ENCODE data around the gene PCDHGA5. TPM values are rescaled to one million over a fixed set of nuclear protein-coding genes. Genes with fewer than 3 reads are reported as not detected.

Gene PCDHGA5
- polyA plus RNA-seq, 1 donor (not counting 4 experiments of a cell fraction or from before 2014, with no cell fraction given), result 0.01 TPM

DNA sequence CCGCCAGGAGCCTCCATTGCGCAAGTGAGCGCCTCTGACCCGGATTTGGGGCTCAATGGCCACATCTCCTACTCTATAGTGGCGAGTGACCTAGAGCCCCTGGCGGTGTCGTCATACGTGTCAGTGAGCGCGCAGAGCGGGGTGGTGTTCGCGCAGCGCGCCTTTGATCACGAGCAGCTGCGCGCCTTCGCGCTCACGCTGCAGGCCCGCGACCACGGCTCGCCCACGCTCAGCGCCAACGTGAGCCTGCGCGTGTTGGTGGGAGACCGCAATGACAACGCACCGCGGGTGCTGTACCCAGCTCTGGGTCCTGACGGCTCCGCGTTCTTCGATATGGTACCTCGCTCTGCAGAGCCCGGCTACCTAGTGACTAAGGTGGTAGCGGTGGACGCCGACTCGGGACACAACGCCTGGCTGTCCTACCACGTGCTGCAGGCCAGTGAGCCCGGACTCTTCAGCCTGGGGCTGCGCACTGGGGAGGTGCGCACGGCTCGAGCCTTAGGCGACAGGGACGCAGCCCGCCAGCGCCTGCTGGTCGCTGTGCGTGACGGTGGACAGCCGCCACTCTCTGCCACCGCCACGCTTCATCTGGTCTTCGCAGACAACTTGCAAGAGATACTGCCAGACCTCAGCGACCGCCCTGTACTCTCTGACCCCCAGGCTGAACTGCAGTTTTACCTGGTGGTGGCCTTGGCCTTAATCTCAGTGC lies 45.8 kb downstream of the PCDHGA5 start:
- dilution Hi-C loops (cut with MboI; ENCODE audit: extremely low pct_ligation_motif_present, low sequenced_read_pairs), result no loop called here
- Histone ChIP-seq H3K4me3 (ENCODE audit: control insufficient read depth in 2 of 3, extremely low read depth in 1 of 3, insufficient read depth in 2 of 3, low read depth in 1 of 3, low read length in 3 of 3) (no peak overlapping the region), H3K9ac (ENCODE audit: control insufficient read depth, extremely low read depth, insufficient read depth, low read length) (no peak overlapping the region), H3K9me1 (ENCODE audit: control insufficient read depth, extremely low read depth, insufficient read depth, low read length) (no peaks in the 10 kb centered on the region), H3K79me2 (ENCODE audit: control insufficient read depth, insufficient read depth, low read length) (no peaks in the 10 kb centered on the region), H2AFZ (ENCODE audit: control insufficient read depth, low read length) (no peak overlapping the region), H3K27ac (ENCODE audit: control insufficient read depth, insufficient read depth, low read length) (no peak overlapping the region), H3K9me3 (ENCODE audit: control insufficient read depth, low read depth, low read length) (peaks cover 22% of the 10 kb centered on the region), H3K4me1 (ENCODE audit: control insufficient read depth, extremely low read depth, insufficient read depth, low read length) (peaks cover 5% of the 10 kb centered on the region), H3K27me3 (ENCODE audit: control insufficient read depth, extremely low read depth, insufficient read depth, low read length) (peaks cover 15% of the 10 kb centered on the region), H3K4me2 (ENCODE audit: control insufficient read depth, extremely low read depth, insufficient read depth, low read depth, low read length) (no peak overlapping the region), H4K20me1 (ENCODE audit: control insufficient read depth, extremely low read depth, insufficient read depth, low read length) (no peaks in the 10 kb centered on the region), H3K36me3 (ENCODE audit: control insufficient read depth in 2 of 2, extremely low read depth in 1 of 2, insufficient read depth in 2 of 2, low read length in 2 of 2) (no peaks in the 10 kb centered on the region)
- FAIRE-seq (no peak), DNase-seq (ENCODE audit: low read depth, low spot score) (no peak)
- TF ChIP-seq EZH2 (IDR thresholded peaks at IDR 0.05; ENCODE audit: low read length), result no peak
- TF ChIP-seq CTCF (optimal IDR thresholded peaks at IDR 0.05 in 1 of 3, IDR thresholded peaks at IDR 0.05 in 1 of 3, conservative IDR thresholded peaks at IDR 0.05 in 1 of 3; ENCODE audit: extremely low read depth in 1 of 3, insufficient read depth in 2 of 3, low read length in 3 of 3), result no peak

GRCh38 chr5:141411575-141411974 lies 47.6 kb downstream of the PCDHGA5 start:
- no peak for DNase-seq (ENCODE audit: low read depth, low spot score)

More at GRCh38 chr5:141411575-141411974, 47.6 kb downstream of the PCDHGA5 start:
- Histone ChIP-seq H3K9ac (ENCODE audit: control insufficient read depth, extremely low read depth, insufficient read depth, low read length) (no peak overlapping the region), H3K4me2 (ENCODE audit: control insufficient read depth, extremely low read depth, insufficient read depth, low read depth, low read length) (no peak overlapping the region), H3K9me1 (ENCODE audit: control insufficient read depth, extremely low read depth, insufficient read depth, low read length) (no peaks in the 10 kb centered on the region), H3K27me3 (ENCODE audit: control insufficient read depth, extremely low read depth, insufficient read depth, low read length) (peaks cover 15% of the 10 kb centered on the region), H3K4me3 (ENCODE audit: control insufficient read depth in 2 of 3, extremely low read depth in 1 of 3, insufficient read depth in 2 of 3, low read depth in 1 of 3, low read length in 3 of 3) (no peak overlapping the region), H2AFZ (ENCODE audit: control insufficient read depth, low read length) (no peak overlapping the region), H3K9me3 (ENCODE audit: control insufficient read depth, low read depth, low read length) (peaks cover 23% of the 10 kb centered on the region), H3K4me1 (ENCODE audit: control insufficient read depth, extremely low read depth, insufficient read depth, low read length) (peaks cover 5% of the 10 kb centered on the region), H3K36me3 (ENCODE audit: control insufficient read depth in 2 of 2, extremely low read depth in 1 of 2, insufficient read depth in 2 of 2, low read length in 2 of 2) (no peaks in the 10 kb centered on the region), H3K27ac (ENCODE audit: control insufficient read depth, insufficient read depth, low read length) (no peak overlapping the region), H3K79me2 (ENCODE audit: control insufficient read depth, insufficient read depth, low read length) (no peaks in the 10 kb centered on the region), H4K20me1 (ENCODE audit: control insufficient read depth, extremely low read depth, insufficient read depth, low read length) (no peaks in the 10 kb centered on the region)
- TF ChIP-seq EZH2 (IDR thresholded peaks at IDR 0.05; ENCODE audit: low read length) (no peak), CTCF (optimal IDR thresholded peaks at IDR 0.05 in 1 of 3, IDR thresholded peaks at IDR 0.05 in 1 of 3, conservative IDR thresholded peaks at IDR 0.05 in 1 of 3; ENCODE audit: extremely low read depth in 1 of 3, insufficient read depth in 2 of 3, low read length in 3 of 3) (no peak)
- FAIRE-seq, result no peak
- dilution Hi-C loops (cut with MboI; ENCODE audit: extremely low pct_ligation_motif_present, low sequenced_read_pairs), result no loop called here

Data from keratinocyte (primary cell).